Globus pallidus (tissue), 1 donor: Measurements from ENCODE around the gene PTGDR2.
"Not testable (repeated sequence)": the region's sequence is repeated elsewhere in the genome, so short reads cannot be mapped to it uniquely, and the experiment has no call there.

ENCODE experiments used
- DNase-seq: peaks from one replicate; pipeline ENCODE4 v3.0.0-alpha.2; 2015; ENCODE audit warnings: low spot score

Gene PTGDR2

GRCh38 chr11:60841797-60842667 lies 13.7 kb downstream of the PTGDR2 start, which contains the start of gene CCDC86:
Gene CCDC86, plus strand, starts transcription at chr11:60842113. Its CDS starts 12 bp downstream, at chr11:60842125.
- peak; percentile 95 for DNase-seq

GRCh38 chr11:60840470-60841430 lies 15.0 kb downstream of the PTGDR2 start:
- DNase-seq, result peak; percentile 31

GRCh38 chr11:60838132-60838531 lies 17.6 kb downstream of the PTGDR2 start:
- no peak for DNase-seq

- no peak for DNase-seq
These were observed 18.8 kb downstream of the PTGDR2 start for GRCh38 chr11:60836866-60837515.

GRCh38 chr11:60835534-60835846 lies 20.3 kb downstream of the PTGDR2 start:
- DNase-seq, result peak; percentile 30

GRCh38 chr11:60834742-60835533 lies 20.8 kb downstream of the PTGDR2 start:
- DNase-seq, result no peak

- DNase-seq, result no peak
These were observed 24.2 kb downstream of the PTGDR2 start for GRCh38 chr11:60831501-60832079.

- DNase-seq, result peak; percentile 75
These were observed 24.6 kb downstream of the PTGDR2 start for GRCh38 chr11:60831143-60831500.

- no peak for DNase-seq
These were observed 25.1 kb downstream of the PTGDR2 start for GRCh38 chr11:60830478-60831142.

- DNase-seq, result no peak
These were observed 30.0 kb downstream of the PTGDR2 start for GRCh38 chr11:60825790-60826189.

GRCh38 chr11:60825118-60825517 lies 30.6 kb downstream of the PTGDR2 start:
- DNase-seq, result no peak

GRCh38 chr11:60823745-60824306 lies 31.9 kb downstream of the PTGDR2 start:
- not testable (repeated sequence) for DNase-seq

- DNase-seq, result no peak
These were observed 33.7 kb downstream of the PTGDR2 start for GRCh38 chr11:60821827-60822599.

GRCh38 chr11:60818057-60818456 lies 37.7 kb downstream of the PTGDR2 start:
- no peak for DNase-seq

GRCh38 chr11:60816590-60817157 lies 39.1 kb downstream of the PTGDR2 start:
- no peak for DNase-seq

GRCh38 chr11:60814112-60814511 lies 41.6 kb downstream of the PTGDR2 start:
- DNase-seq, result no peak

GRCh38 chr11:60813324-60813723 lies 42.4 kb downstream of the PTGDR2 start:
- DNase-seq, result no peak

- no peak for DNase-seq
These were observed 45.2 kb downstream of the PTGDR2 start for GRCh38 chr11:60810569-60810968.

GRCh38 chr11:60810151-60810550 lies 45.6 kb downstream of the PTGDR2 start:
- DNase-seq, result no peak
